Progenitor cell of endocrine pancreas (in vitro differentiated cells): Measurements from ENCODE around the gene SLC25A26. TPM values are rescaled to one million over a fixed set of nuclear protein-coding genes. Genes with fewer than 3 reads are reported as not detected.

Source experiments
- DNase-seq: peaks from one replicate; pipeline ENCODE4 v3.0.0; 2021; ENCODE audit warnings: low spot score; ENCODE audit not compliant: unreplicated experiment
- H3K27ac Mint-ChIP-seq: 2 replicates; pipeline ENCODE4 v1.8.0; 2021; ENCODE audit warnings: mild to moderate bottlenecking, moderate library complexity, mixed read lengths
- H3K27me3 Mint-ChIP-seq: 2 replicates; pipeline ENCODE4 v1.8.0; 2021; ENCODE audit warnings: mixed read lengths
- H3K36me3 Mint-ChIP-seq: 2 replicates; pipeline ENCODE4 v1.8.0; 2022; ENCODE audit warnings: mixed read lengths; ENCODE audit not compliant: insufficient read depth
- H3K4me1 Mint-ChIP-seq: 2 replicates; pipeline ENCODE4 v1.8.0; 2021; ENCODE audit warnings: low read depth, mixed read lengths
- H3K4me3 Mint-ChIP-seq: 2 replicates; pipeline ENCODE4 v1.8.0; 2021; ENCODE audit warnings: low read depth, mild to moderate bottlenecking, moderate library complexity, mixed read lengths
- H3K9me3 Mint-ChIP-seq: 2 replicates; pipeline ENCODE4 v1.8.0; 2021; ENCODE audit warnings: low read depth, mixed read lengths
- total RNA-seq: library from RNA; stranded (reverse); gene quantifications from 2 replicates; pipeline ENCODE4 v1.2.1, GENCODE V29; 2021
- TF ChIP-seq, protein P1 (sequence below): fragments of 200-600 bp; sonication (generic); IDR thresholded peaks from one replicate; pipeline ENCODE4 v1.5.0; 2021; ENCODE audit warnings: antibody characterized with exemption, mild to moderate bottlenecking; ENCODE audit not compliant: unreplicated experiment

SLC25A26 gene
- total RNA-seq, 1 donor from 2014 or later, result 18.9 TPM

DNA sequence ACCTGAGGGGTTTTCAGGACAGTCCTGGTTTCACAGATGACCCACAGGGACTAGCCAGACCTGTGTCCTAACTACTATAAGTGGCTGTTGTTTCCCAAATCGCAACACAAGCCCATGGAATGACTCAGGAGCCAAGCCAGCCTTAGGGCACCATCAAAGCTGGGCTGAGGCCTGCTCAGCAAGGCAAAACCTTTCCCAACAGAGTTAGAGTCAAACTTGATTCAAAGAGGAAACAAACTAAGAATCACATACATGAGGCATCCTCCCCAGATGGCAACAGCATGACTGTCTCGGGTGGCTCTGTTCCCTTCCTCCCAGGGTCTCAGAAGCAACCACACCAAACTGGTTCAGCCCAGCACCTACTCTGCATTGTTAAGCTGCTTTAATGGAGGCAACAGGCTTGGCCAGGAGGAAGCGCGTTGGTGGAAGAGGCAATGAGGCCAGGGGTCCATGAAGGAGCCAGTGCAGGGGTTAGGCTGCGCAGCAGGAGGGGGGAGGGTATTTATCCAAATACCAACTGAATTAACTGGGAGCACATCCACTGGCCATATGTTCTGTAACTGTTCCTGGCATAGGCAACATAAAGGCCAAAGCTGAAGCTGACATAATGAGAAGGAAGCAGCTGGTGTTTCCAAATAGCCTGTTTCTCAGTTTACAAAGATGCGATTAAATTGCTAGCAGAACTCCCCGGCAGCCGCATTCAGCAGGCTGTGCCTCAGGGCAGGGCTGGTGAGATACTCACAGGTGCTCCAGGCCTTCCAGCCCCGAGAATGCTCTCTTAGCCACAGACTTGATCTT, 177.6 kb downstream of the SLC25A26 start:
- TF ChIP-seq, protein P1, sequence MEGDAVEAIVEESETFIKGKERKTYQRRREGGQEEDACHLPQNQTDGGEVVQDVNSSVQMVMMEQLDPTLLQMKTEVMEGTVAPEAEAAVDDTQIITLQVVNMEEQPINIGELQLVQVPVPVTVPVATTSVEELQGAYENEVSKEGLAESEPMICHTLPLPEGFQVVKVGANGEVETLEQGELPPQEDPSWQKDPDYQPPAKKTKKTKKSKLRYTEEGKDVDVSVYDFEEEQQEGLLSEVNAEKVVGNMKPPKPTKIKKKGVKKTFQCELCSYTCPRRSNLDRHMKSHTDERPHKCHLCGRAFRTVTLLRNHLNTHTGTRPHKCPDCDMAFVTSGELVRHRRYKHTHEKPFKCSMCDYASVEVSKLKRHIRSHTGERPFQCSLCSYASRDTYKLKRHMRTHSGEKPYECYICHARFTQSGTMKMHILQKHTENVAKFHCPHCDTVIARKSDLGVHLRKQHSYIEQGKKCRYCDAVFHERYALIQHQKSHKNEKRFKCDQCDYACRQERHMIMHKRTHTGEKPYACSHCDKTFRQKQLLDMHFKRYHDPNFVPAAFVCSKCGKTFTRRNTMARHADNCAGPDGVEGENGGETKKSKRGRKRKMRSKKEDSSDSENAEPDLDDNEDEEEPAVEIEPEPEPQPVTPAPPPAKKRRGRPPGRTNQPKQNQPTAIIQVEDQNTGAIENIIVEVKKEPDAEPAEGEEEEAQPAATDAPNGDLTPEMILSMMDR, result no peak
- Mint-ChIP-seq H3K9me3 (no peaks in the 10 kb centered on the region), H3K4me1 (peaks cover 14% of the 10 kb centered on the region), H3K36me3 (peaks cover 17% of the 10 kb centered on the region), H3K4me3 (no peak overlapping the region), H3K27ac (peak overlapping the region; percentile 54), H3K27me3 (no peaks in the 10 kb centered on the region)
- DNase-seq, result no peak

DNA sequence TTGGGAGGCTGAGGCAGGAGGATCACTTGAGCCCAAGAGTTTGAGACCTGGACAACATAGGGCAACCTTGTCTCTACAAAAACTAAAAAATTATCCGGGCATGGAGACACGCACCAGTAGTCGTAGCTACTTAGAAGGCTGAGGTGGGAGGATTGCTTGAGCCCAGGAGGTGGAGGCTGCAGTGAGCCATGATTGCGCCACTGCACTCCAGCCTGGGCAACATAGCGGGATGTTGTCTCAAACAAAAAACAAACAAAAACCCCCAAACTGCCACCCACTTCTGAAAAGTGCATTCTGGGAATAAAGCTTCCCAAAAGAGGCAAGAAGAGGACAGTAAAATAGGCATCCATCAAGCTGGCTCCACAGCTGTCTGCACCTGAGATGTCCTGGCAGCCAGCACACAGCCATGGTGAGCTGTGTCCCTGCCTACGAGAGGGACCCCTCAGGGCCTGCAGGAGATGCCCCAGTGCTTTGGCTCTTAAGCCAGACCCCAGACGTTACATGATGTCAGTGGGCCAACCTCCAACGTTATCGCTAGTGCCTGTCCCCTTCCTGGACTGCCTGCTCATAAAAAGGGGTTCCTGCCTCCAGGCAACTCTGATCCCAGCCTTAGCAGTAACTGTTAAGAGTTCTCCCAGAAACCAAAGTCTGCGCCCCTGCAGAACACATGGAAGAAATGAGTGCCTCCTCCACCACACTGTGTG, 178.9 kb downstream of the SLC25A26 start:
- no peak overlapping the region for H3K27ac Mint-ChIP-seq
- no peaks in the 10 kb centered on the region for H3K9me3 Mint-ChIP-seq
- H3K27me3 Mint-ChIP-seq, result no peaks in the 10 kb centered on the region
- H3K4me1 Mint-ChIP-seq, result peaks cover 20% of the 10 kb centered on the region
- TF ChIP-seq, protein P1, result no peak
- H3K36me3 Mint-ChIP-seq, result peaks cover 18% of the 10 kb centered on the region
- no peak overlapping the region for H3K4me3 Mint-ChIP-seq
- DNase-seq, result no peak

DNA sequence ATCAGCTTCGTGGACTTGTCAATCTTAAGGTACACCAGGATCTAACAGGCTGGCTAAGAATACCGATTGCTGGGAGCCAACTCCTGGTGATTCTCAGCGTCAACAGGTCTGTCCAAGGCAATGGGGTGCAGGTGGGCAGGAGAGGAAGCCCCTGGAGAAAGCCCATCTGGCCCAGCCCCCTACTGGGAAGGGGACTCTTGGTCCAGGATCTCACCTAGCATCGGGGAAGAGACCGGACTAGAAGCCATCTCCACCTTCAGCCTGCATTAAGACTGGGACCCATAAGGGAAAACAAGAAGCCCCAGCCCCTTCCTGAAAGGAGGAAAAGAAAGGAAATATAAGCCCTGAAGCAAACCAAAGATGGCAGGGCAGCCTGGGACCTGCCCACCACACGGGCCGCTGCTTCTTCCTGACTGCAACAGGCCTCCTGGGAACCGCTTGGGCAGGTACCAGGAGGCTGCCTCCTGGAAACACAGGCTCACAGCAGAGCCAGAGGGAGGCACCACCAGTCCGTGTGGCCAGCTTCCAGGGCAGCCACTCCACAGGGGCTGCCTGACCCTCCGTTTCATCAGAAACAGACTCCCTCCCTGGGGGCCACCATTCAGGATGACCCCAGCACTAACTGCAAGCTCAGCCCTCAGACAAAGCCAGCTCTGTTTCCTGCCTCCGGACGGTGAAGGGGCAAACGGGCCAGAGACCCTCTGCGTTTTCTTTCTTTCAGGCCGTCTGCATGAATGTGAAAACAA, 179.8 kb downstream of the SLC25A26 start:
- Mint-ChIP-seq H3K4me1 (peaks cover 20% of the 10 kb centered on the region), H3K27ac (peak overlapping the region; percentile 69), H3K9me3 (no peaks in the 10 kb centered on the region), H3K36me3 (peaks cover 21% of the 10 kb centered on the region), H3K27me3 (no peaks in the 10 kb centered on the region), H3K4me3 (no peak overlapping the region)
- no peak for DNase-seq
- TF ChIP-seq, protein P1, result no peak

DNA sequence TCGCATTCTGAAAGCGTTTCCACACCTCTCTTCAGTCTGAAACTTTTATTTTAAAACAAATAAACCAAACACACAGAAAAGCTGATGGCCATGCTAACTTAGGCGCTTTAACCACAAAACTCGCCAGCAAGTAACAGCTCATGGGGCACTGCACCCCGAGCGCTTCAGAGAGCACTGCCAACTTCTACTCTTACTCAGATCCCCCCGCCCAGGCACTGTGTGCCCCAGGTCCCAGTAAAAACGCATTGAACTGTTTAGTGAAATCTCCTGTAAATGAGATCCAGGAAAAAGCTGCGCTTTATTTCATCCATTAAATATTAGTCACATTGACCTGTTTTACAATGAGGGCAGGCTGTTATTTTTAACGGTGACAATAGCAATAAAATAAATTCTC, 180.4 kb downstream of the SLC25A26 start:
- TF ChIP-seq, protein P1, result no peak
- Mint-ChIP-seq H3K36me3 (peaks cover 21% of the 10 kb centered on the region), H3K4me3 (no peak overlapping the region)

More for the DNA sequence above, 180.4 kb downstream of the SLC25A26 start:
- H3K4me1 Mint-ChIP-seq, result peaks cover 20% of the 10 kb centered on the region
- H3K27me3 Mint-ChIP-seq, result no peaks in the 10 kb centered on the region
- H3K9me3 Mint-ChIP-seq, result no peaks in the 10 kb centered on the region
- DNase-seq, result no peak
- peak overlapping the region; percentile 69 for H3K27ac Mint-ChIP-seq
